Glutamatergic neuron (in vitro differentiated cells): ENCODE results near the gene FAM184B. TPM values are rescaled to one million over a fixed set of nuclear protein-coding genes. Genes with fewer than 3 reads are reported as not detected.
"Not testable (repeated sequence)": the region's sequence is repeated elsewhere in the genome, so short reads cannot be mapped to it uniquely, and the experiment has no call there.

ENCODE experiments used
- DNase-seq: peaks from one replicate; pipeline ENCODE4 v3.0.0; 2022
- H3K27ac Mint-ChIP-seq: one replicate; pipeline ENCODE4 v1.8.0; 2020; ENCODE audit warnings: mild to moderate bottlenecking, mixed read lengths, inconsistent platforms; ENCODE audit not compliant: unreplicated experiment
- H3K27me3 Mint-ChIP-seq: one replicate; pipeline ENCODE4 v1.8.0; 2020; ENCODE audit warnings: mild to moderate bottlenecking, moderate library complexity, mixed read lengths, inconsistent platforms; ENCODE audit not compliant: unreplicated experiment
- H3K36me3 Mint-ChIP-seq: one replicate; pipeline ENCODE4 v1.8.0; 2020; ENCODE audit warnings: mild to moderate bottlenecking, mixed read lengths, inconsistent platforms; ENCODE audit not compliant: unreplicated experiment
- H3K4me1 Mint-ChIP-seq: one replicate; pipeline ENCODE4 v1.8.0; 2020; ENCODE audit warnings: mild to moderate bottlenecking, low read depth, mixed read lengths, inconsistent platforms; ENCODE audit not compliant: unreplicated experiment
- H3K4me3 Mint-ChIP-seq: one replicate; pipeline ENCODE4 v1.8.0; 2020; ENCODE audit warnings: mild to moderate bottlenecking, mixed read lengths, inconsistent platforms; ENCODE audit not compliant: unreplicated experiment
- H3K9me3 Mint-ChIP-seq: one replicate; pipeline ENCODE4 v1.8.0; 2020; ENCODE audit warnings: mild to moderate bottlenecking, moderate library complexity, mixed read lengths, inconsistent platforms; ENCODE audit not compliant: unreplicated experiment
- CTCF ChIP-seq: fragments of 200-600 bp; sonication (generic); IDR thresholded peaks from one replicate; pipeline ENCODE4 v1.5.0; 2021; ENCODE audit not compliant: partially characterized antibody, unreplicated experiment
- total RNA-seq: library from RNA; stranded (reverse); fragmentation: NEBNext Ultra II Directional; extraction: Animal tissue kit (Norgen Biotek cat#: 25700); gene quantifications from one replicate; pipeline ENCODE4 v1.2.1, GENCODE V29; 2021; ENCODE audit not compliant: unreplicated experiment

FAM184B gene
- total RNA-seq, 1 donor from 2014 or later = not detected

DNA sequence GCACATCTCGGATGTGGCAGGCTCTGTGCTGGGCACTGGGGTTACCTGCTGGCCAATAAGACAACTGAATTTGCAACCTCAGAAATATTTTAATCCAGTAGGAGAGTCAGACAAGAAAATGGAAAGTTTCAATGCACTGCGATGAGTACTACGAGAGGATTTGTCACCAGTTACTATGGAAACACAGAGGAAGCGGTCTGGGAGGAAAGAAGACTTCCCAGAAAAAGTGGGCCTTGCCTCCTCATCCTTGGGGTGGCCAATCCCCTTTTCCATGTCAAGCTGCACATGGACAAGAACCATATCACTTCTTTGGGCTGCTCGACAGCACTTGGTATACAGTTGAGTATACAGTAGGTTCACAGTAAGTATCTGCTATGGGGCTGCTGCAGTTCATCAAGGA lies 67.6 kb downstream of the FAM184B start:
- H3K36me3 Mint-ChIP-seq = no peaks in the 10 kb centered on the region
- H3K27ac Mint-ChIP-seq = no peak overlapping the region
- H3K4me3 Mint-ChIP-seq = no peak overlapping the region
- peaks cover 4% of the 10 kb centered on the region for H3K9me3 Mint-ChIP-seq
- no peaks in the 10 kb centered on the region for H3K27me3 Mint-ChIP-seq
- TF ChIP-seq CTCF = no peak
- peaks cover 6% of the 10 kb centered on the region for H3K4me1 Mint-ChIP-seq
- no peak for DNase-seq

GRCh38 chr4:17712166-17712565 lies 69.3 kb downstream of the FAM184B start:
- no peak for TF ChIP-seq CTCF

GRCh38 chr4:17711206-17711605 lies 70.2 kb downstream of the FAM184B start:
- H3K27me3 Mint-ChIP-seq, H3K27ac Mint-ChIP-seq, H3K9me3 Mint-ChIP-seq, H3K4me1 Mint-ChIP-seq, H3K36me3 Mint-ChIP-seq, H3K4me3 Mint-ChIP-seq, DNase-seq: not testable (repeated sequence)

More at GRCh38 chr4:17712166-17712565, 69.3 kb downstream of the FAM184B start:
- peaks cover 4% of the 10 kb centered on the region for H3K9me3 Mint-ChIP-seq
- H3K27ac Mint-ChIP-seq = no peak overlapping the region
- no peak for DNase-seq
- H3K4me1 Mint-ChIP-seq = peaks cover under 1% of the 10 kb centered on the region
- H3K4me3 Mint-ChIP-seq = no peak overlapping the region
- no peaks in the 10 kb centered on the region for H3K27me3 Mint-ChIP-seq
- no peaks in the 10 kb centered on the region for H3K36me3 Mint-ChIP-seq

DNA sequence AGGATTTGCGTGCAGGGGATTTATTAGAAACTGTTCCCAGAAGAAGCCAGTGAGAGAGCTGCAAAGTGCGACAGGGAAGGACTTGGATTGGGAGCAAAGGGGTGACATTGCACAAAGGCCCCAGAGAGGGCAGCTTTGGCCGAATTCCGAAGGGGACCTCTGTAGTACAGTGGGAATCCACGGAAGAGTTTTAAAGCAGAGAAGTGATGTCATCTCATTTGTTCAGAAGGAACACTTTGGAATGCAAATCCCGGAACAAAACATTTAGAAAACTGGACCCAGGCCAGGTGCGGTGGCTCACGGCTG lies 71.7 kb downstream of the FAM184B start:
- no peak for DNase-seq
- H3K36me3 Mint-ChIP-seq = no peaks in the 10 kb centered on the region
- peaks cover 2% of the 10 kb centered on the region for H3K27me3 Mint-ChIP-seq
- no peak overlapping the region for H3K4me3 Mint-ChIP-seq
- TF ChIP-seq CTCF = no peak
- peaks cover 4% of the 10 kb centered on the region for H3K9me3 Mint-ChIP-seq
- no peak overlapping the region for H3K27ac Mint-ChIP-seq
- H3K4me1 Mint-ChIP-seq = no peaks in the 10 kb centered on the region

DNA sequence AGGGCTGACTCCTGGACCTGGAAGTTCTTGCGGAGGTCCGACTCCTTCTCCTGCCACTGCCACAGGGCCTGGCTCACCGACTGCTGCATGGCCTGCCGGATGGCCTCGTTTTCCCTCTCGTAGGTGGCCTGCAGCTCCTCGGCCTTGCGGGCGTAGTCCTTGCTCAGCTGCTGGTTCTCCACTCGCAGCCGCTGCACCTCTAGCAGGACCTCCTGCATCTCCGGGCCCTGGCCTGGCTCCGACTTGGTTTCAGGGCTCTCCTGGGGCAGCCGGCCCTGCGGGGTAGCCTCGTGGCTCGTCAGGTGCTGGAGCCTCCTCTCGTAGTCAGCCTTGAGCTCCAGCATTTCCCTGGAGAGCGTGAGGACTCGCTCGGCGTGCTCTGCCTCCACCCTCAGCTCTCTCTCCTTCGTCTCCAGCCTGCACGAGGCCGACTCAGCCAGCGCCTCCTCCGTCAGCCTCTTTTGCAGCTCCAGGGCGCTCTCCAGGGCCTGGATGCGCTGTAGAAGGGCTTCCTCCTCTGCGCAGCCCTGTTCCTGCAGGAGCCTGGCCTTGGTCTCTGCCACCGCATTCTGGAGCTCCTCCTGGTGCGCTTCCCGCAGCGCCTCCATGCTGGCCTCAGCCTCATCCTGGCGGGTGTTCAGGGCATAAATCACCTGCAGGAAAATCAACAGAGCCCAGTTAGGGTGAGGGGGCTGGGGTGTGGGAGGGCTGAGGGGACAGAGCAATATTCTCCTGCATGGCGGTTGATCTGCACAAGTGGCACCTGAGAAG lies 72.2 kb downstream of the FAM184B start:
- H3K4me1 Mint-ChIP-seq = no peaks in the 10 kb centered on the region
- no peak for DNase-seq
- TF ChIP-seq CTCF = no peak
- H3K27me3 Mint-ChIP-seq = peaks cover 2% of the 10 kb centered on the region
- H3K36me3 Mint-ChIP-seq = no peaks in the 10 kb centered on the region
- no peak overlapping the region for H3K4me3 Mint-ChIP-seq
- H3K9me3 Mint-ChIP-seq = peaks cover 4% of the 10 kb centered on the region
- no peak overlapping the region for H3K27ac Mint-ChIP-seq
